Hematopoietic multipotent progenitor cell (in vitro differentiated cells): Measurements from ENCODE around the gene SMG9. TPM values are rescaled to one million over a fixed set of nuclear protein-coding genes. Genes with fewer than 3 reads are reported as not detected.
"Not testable (repeated sequence)": the region's sequence is repeated elsewhere in the genome, so short reads cannot be mapped to it uniquely, and the experiment has no call there.

Experiments used
- DNase-seq, 3 donors: peaks; one replicate each; pipeline ENCODE4 v3.0.0-alpha.2; 2011 to 2015; ENCODE audit warnings: low read depth in 2 of 3, low spot score in 2 of 3
- total RNA-seq: library from RNA; depleted of rRNA; stranded (reverse); fragments of >200 nt; gene quantifications from one replicate; pipeline ENCODE4 v1.2.3, GENCODE V29; 2012

Gene SMG9
- total RNA-seq, 1 donor: 14.8 TPM

- DNase-seq: peak in 2 of 3 donors; percentile 76 to 79
Observed at GRCh38 chr19:43780706-43781525, 26.2 kb upstream of the SMG9 start, which contains the start of gene KCNN4. Gene KCNN4 (minus strand): TSS chr19:43780973. CDS start chr19:43780861, 112 bp downstream.

- DNase-seq: peak in 1 of 3 donors; percentile 58
Observed at GRCh38 chr19:43779820-43780219, 25.1 kb upstream of the SMG9 start.

- DNase-seq: no peak
Observed at GRCh38 chr19:43779147-43779819, 24.5 kb upstream of the SMG9 start.

- DNase-seq: no peak
Observed at GRCh38 chr19:43778651-43779050, 23.9 kb upstream of the SMG9 start.

- peak in 2 of 3 donors; percentile 96 to 98 for DNase-seq
Observed at GRCh38 chr19:43777163-43777695, 22.5 kb upstream of the SMG9 start.

GRCh38 chr19:43776286-43776685 is 21.5 kb upstream of the SMG9 start:
- DNase-seq: no peak

GRCh38 chr19:43775299-43775890 is 20.6 kb upstream of the SMG9 start:
- no peak for DNase-seq

- DNase-seq: not testable (repeated sequence)
Observed at GRCh38 chr19:43774940-43775258, 20.1 kb upstream of the SMG9 start.

- peak in 2 of 3 donors; percentile 73 to 84 for DNase-seq
Observed at GRCh38 chr19:43774103-43774939, 19.6 kb upstream of the SMG9 start.

GRCh38 chr19:43773725-43774102 is 19.0 kb upstream of the SMG9 start:
- DNase-seq: no peak

- no peak for DNase-seq
Observed at GRCh38 chr19:43769256-43769655, 14.5 kb upstream of the SMG9 start.

GRCh38 chr19:43768273-43769050 is 13.7 kb upstream of the SMG9 start:
- no peak for DNase-seq

GRCh38 chr19:43767818-43768217 is 13.1 kb upstream of the SMG9 start:
- DNase-seq: no peak

- no peak for DNase-seq
Observed at GRCh38 chr19:43767316-43767715, 12.6 kb upstream of the SMG9 start.

GRCh38 chr19:43766755-43767043 is 11.9 kb upstream of the SMG9 start:
- no peak for DNase-seq

GRCh38 chr19:43765109-43765876 is 10.5 kb upstream of the SMG9 start:
- no peak for DNase-seq

GRCh38 chr19:43764684-43765083 is 9.9 kb upstream of the SMG9 start:
- DNase-seq: not testable (repeated sequence)

GRCh38 chr19:43763473-43763939 is 8.7 kb upstream of the SMG9 start:
- no peak for DNase-seq

- no peak for DNase-seq
Observed at GRCh38 chr19:43762814-43763213, 8.1 kb upstream of the SMG9 start.
